IMR-90 (cell line): ENCODE measurements around the gene IPMK. TPM values are rescaled to one million over a fixed set of nuclear protein-coding genes. Genes with fewer than 3 reads are reported as not detected.

Experiments
- ATAC-seq: fragments of 200-7000 bp; cut with Tn5 transposase; 2 replicates; pipeline ENCODE4 v1.9.1; 2020; ENCODE audit warnings: low read depth, mild to moderate bottlenecking, moderate library complexity
- BruUV-seq: library from RNA; stranded (reverse); fragments of 400-500 nt; replicated peaks from 2 replicates; lab custom pipeline; 2021; lab: Mats Ljungman, UMichigan
- CTCF ChIA-PET: fragments of 300-600 bp; formaldehyde crosslinking; extraction: SDS; loops from one replicate; lab custom pipeline; 2021; ENCODE audit warnings: antibody characterized with exemption; lab: Yijun Ruan, JAX
- POLR2A ChIA-PET: fragments of 300-600 bp; sonication (Branson Sonifier 250); formaldehyde crosslinking; loops from one replicate; lab custom pipeline; 2022; ENCODE audit warnings: antibody characterized with exemption; ENCODE audit not compliant: unreplicated experiment; lab: Charles Lee
- DNase-seq: peaks from one replicate; pipeline ENCODE4 v3.0.0; 2013
- H2AFZ ChIP-seq: replicated peaks from 2 replicates; pipeline ENCODE3; 2013; ENCODE audit warnings: low read length, mild to moderate bottlenecking; ENCODE audit not compliant: poor library complexity
- H2AK5ac ChIP-seq: 2 replicates; pipeline ENCODE4 v1.6.1; 2013; ENCODE audit warnings: low read depth, low read length, inconsistent platforms
- H2AK9ac ChIP-seq: replicated peaks from 2 replicates; pipeline ENCODE3; 2013; ENCODE audit warnings: mild to moderate bottlenecking, low read depth, low read length, moderate library complexity; ENCODE audit not compliant: poor library complexity
- H2BK120ac ChIP-seq: 2 replicates; pipeline ENCODE4 v1.6.1; 2013; ENCODE audit warnings: low read depth, low read length, inconsistent platforms
- H2BK15ac ChIP-seq: 3 replicates; pipeline ENCODE4 v1.6.1; 2013; ENCODE audit warnings: low read depth, low read length, inconsistent platforms
- H2BK20ac ChIP-seq: 2 replicates; pipeline ENCODE4 v1.6.1; 2013; ENCODE audit warnings: low read depth, mild to moderate bottlenecking, inconsistent platforms, low read length, moderate library complexity
- H2BK5ac ChIP-seq: 2 replicates; pipeline ENCODE4 v1.6.1; 2013; ENCODE audit warnings: mild to moderate bottlenecking, low read depth, low read length, inconsistent platforms; ENCODE audit not compliant: poor library complexity, severe bottlenecking
- H3K14ac ChIP-seq: replicated peaks from 2 replicates; pipeline ENCODE4 v1.6.1; 2013; ENCODE audit warnings: low read depth, low read length, inconsistent platforms
- H3K18ac ChIP-seq: 2 replicates; pipeline ENCODE4 v1.6.1; 2013; ENCODE audit warnings: low read depth, low read length, control low read depth
- H3K23ac ChIP-seq: 2 replicates; pipeline ENCODE4 v1.6.1; 2013; ENCODE audit warnings: low read depth, low read length, inconsistent platforms
- H3K27ac ChIP-seq: 2 replicates; pipeline ENCODE4 v1.5.1; 2013; ENCODE audit warnings: mild to moderate bottlenecking, control low read depth, low read length; ENCODE audit not compliant: insufficient read depth
- H3K27me3 ChIP-seq: 2 replicates; pipeline ENCODE4 v1.6.1; 2013; ENCODE audit warnings: low read length; ENCODE audit not compliant: control insufficient read depth, insufficient read depth
- H3K36me3 ChIP-seq: 2 replicates; pipeline ENCODE4 v1.6.1; 2013; ENCODE audit warnings: low read length, mixed read lengths; ENCODE audit not compliant: control insufficient read depth, insufficient read depth
- H3K4ac ChIP-seq: 2 replicates; pipeline ENCODE4 v1.6.1; 2013; ENCODE audit warnings: low read depth, low read length, inconsistent platforms
- H3K4me1 ChIP-seq: 2 replicates; pipeline ENCODE4 v1.6.1; 2013; ENCODE audit warnings: low read length, mixed read lengths; ENCODE audit not compliant: control insufficient read depth, insufficient read depth
- H3K4me2 ChIP-seq: 2 replicates; pipeline ENCODE4 v1.6.1; 2013; ENCODE audit warnings: low read depth, mild to moderate bottlenecking, control low read depth, low read length, moderate library complexity
- H3K4me3 ChIP-seq: 2 replicates; pipeline ENCODE4 v1.5.1; 2013; ENCODE audit warnings: low read depth, mild to moderate bottlenecking, control low read depth, low read length, moderate library complexity; ENCODE audit not compliant: insufficient read depth
- H3K56ac ChIP-seq: 2 replicates; pipeline ENCODE4 v1.6.1; 2013; ENCODE audit warnings: low read length, inconsistent platforms; ENCODE audit not compliant: insufficient read depth; ENCODE audit errors: extremely low read depth
- H3K79me1 ChIP-seq, 2 experiments: 2 replicates each; pipeline ENCODE4 v1.6.1; 2013; ENCODE audit warnings: low read length in 2 of 2, inconsistent platforms in 1 of 2, low read depth in 1 of 2
- H3K9ac ChIP-seq: 2 replicates; pipeline ENCODE4 v1.6.1; 2013; ENCODE audit warnings: low read depth, low read length, control low read depth
- H3K9me1 ChIP-seq: 2 replicates; pipeline ENCODE4 v1.6.1; 2013; ENCODE audit warnings: low read length, inconsistent platforms; ENCODE audit not compliant: insufficient read depth
- H3K9me3 ChIP-seq: 2 replicates; pipeline ENCODE4 v1.6.1; 2013; ENCODE audit warnings: low read length; ENCODE audit not compliant: control insufficient read depth, insufficient read depth
- H4K20me1 ChIP-seq: 2 replicates; pipeline ENCODE4 v1.6.1; 2013; ENCODE audit warnings: low read length, inconsistent platforms; ENCODE audit not compliant: insufficient read depth
- H4K5ac ChIP-seq: 2 replicates; pipeline ENCODE4 v1.6.1; 2013; ENCODE audit warnings: mild to moderate bottlenecking, low read depth, low read length, control low read depth
- H4K8ac ChIP-seq, 2 experiments: 2 replicates each; pipeline ENCODE4 v1.6.1; 2013; ENCODE audit warnings: low read depth in 2 of 2, low read length in 2 of 2, control low read depth in 1 of 2, inconsistent platforms in 1 of 2
- H4K91ac ChIP-seq: 2 replicates; pipeline ENCODE4 v1.6.1; 2013; ENCODE audit warnings: low read depth, low read length, inconsistent platforms; ENCODE audit not compliant: insufficient read depth
- BHLHE40 ChIP-seq: fragments of 150-350 bp; IDR thresholded peaks from 2 replicates; pipeline ENCODE4 v1.6.1; 2016; ENCODE audit warnings: mild to moderate bottlenecking, low read depth, low read length
- CHD1 ChIP-seq: IDR thresholded peaks from 2 replicates; pipeline ENCODE4 v1.6.1; 2012; ENCODE audit warnings: low read depth, low read length, improper control_type of control experiment
- FOS ChIP-seq: fragments of 150-350 bp; IDR thresholded peaks from 2 replicates; pipeline ENCODE4 v1.6.1; 2016; ENCODE audit warnings: low read depth, low read length
- MAFK ChIP-seq: IDR thresholded peaks from 2 replicates; pipeline ENCODE4 v1.6.1; 2012; ENCODE audit warnings: low read depth, low read length, improper control_type of control experiment
- MAZ ChIP-seq: IDR thresholded peaks from 2 replicates; pipeline ENCODE4 v1.6.1; 2012; ENCODE audit warnings: low read depth, mild to moderate bottlenecking, low read length, improper control_type of control experiment, moderate library complexity, borderline replicate concordance
- MXI1 ChIP-seq: IDR thresholded peaks from 2 replicates; pipeline ENCODE4 v1.6.1; 2012; ENCODE audit warnings: low read depth, mild to moderate bottlenecking, low read length, moderate library complexity, borderline replicate concordance
- NFE2L2 ChIP-seq: fragments of 150-350 bp; IDR thresholded peaks from 2 replicates; pipeline ENCODE4 v1.6.1; 2016; ENCODE audit warnings: low read depth, mild to moderate bottlenecking, low read length
- POLR2A ChIP-seq: IDR thresholded peaks from 2 replicates; pipeline ENCODE4 v1.6.1; 2012; ENCODE audit warnings: mild to moderate bottlenecking, low read depth, low read length
- RAD21 ChIP-seq: IDR thresholded peaks from 2 replicates; pipeline ENCODE4 v1.6.1; 2012; ENCODE audit warnings: low read length, improper control_type of control experiment
- RCOR1 ChIP-seq: IDR thresholded peaks from 2 replicates; pipeline ENCODE4 v1.6.1; 2012; ENCODE audit warnings: mild to moderate bottlenecking, low read length, improper control_type of control experiment; ENCODE audit not compliant: insufficient replicate concordance
- RFX5 ChIP-seq: IDR thresholded peaks from 2 replicates; pipeline ENCODE4 v1.8.0; 2012; ENCODE audit warnings: low read depth, mild to moderate bottlenecking, low read length, moderate library complexity
- WGBS, 2 experiments: methylation state at CpG; one replicate each; pipeline versions ENCODE4 v1.1.5 to v1.1.7; 2013; ENCODE audit warnings: missing lambda C conversion rate in 2 of 2; ENCODE audit not compliant: insufficient read length in 1 of 2; ENCODE audit errors: extremely low coverage in 2 of 2; 5-methylcytosine and 5-hydroxymethylcytosine counted together
- dilution Hi-C: fragments of 300-500 bp; cut with HindIII; formaldehyde crosslinking; loops from one replicate; pipeline ENCODE4 v1.14.3; 2018; ENCODE audit warnings: low sequenced_read_pairs; ENCODE audit not compliant: unreplicated experiment
- in situ Hi-C: fragments of 300-500 bp; cut with MboI; formaldehyde crosslinking; loops from 3 replicates; pipeline ENCODE4 v1.14.3; 2019; ENCODE audit warnings: low sequenced_read_pairs, inconsistent platforms, mixed read lengths
- intact Hi-C: fragments of 100-400 bp; cut with micrococcal nuclease; formaldehyde crosslinking; loops from 2 replicates; pipeline ENCODE4 v1.10.0; 2022
- polyA plus RNA-seq, 3 experiments: library from polyadenylated mRNA; depleted of rRNA; stranded (reverse); fragments of >200 nt; gene quantifications; 2 replicates each; pipeline ENCODE4 v1.2.3, GENCODE V29; 2012; ENCODE audit warnings: low replicate concordance in 1 of 3
- total RNA-seq: library from RNA; depleted of rRNA; stranded (reverse); fragments of >200 nt; gene quantifications from 2 replicates; pipeline ENCODE4 v1.2.3, GENCODE V29; 2012
- TF ChIP-seq, protein P1 (sequence below): fragments of 150-350 bp; IDR thresholded peaks from 2 replicates; pipeline ENCODE4 v1.6.1; 2016; ENCODE audit warnings: low read depth, mild to moderate bottlenecking, low read length, moderate library complexity, borderline replicate concordance
- TF ChIP-seq, protein P2 (sequence below): conservative IDR thresholded peaks from 2 replicates; pipeline ENCODE4 v1.5.1; 2012; ENCODE audit warnings: mild to moderate bottlenecking, low read depth, low read length, improper control_type of control experiment
- TF ChIP-seq, protein P3 (sequence below): fragments of 150-350 bp; IDR thresholded peaks from 2 replicates; pipeline ENCODE4 v1.6.1; 2017; ENCODE audit warnings: mild to moderate bottlenecking, antibody characterized with exemption, low read length, low read depth

Gene IPMK
- total and polyA plus RNA-seq, 2 of the 4 experiments (the other 2 are of a cell fraction) = 0.89 to 2.0 TPM

DNA sequence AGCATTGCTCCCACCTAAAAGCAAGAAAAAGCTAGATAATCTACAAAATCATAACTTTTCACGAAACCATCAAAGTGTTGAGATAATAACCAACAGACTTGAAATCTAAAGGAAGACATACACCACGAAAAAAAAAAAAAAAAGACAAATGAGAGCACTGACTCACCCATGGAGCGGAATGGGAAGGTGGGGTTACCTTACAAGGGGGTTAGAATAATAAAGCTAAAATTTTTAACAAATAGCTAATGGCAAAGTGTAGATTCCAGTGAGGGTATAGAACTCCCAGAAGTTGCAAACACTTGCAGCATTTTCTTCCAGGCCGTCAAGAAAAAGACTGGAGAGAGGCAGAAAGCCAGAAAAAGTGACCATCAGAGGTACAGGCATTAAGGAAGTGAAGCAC is 27.2 kb downstream of the IPMK start:
- no peaks in the 10 kb centered on the region for H3K27me3 ChIP-seq
- H3K56ac ChIP-seq = no peak overlapping the region
- H3K14ac ChIP-seq = no peak overlapping the region
- H3K9ac ChIP-seq = no peak overlapping the region
- H2BK120ac ChIP-seq = no peak overlapping the region
- H3K23ac ChIP-seq = no peak overlapping the region; the same call in 1 of the 2 replicates
- H4K8ac ChIP-seq = peak overlapping the region in 1 of 2 experiments; percentile 69; a peak in 1 of 4 replicates
- TF ChIP-seq BHLHE40 = no peak
- no peak for TF ChIP-seq RFX5
- TF ChIP-seq CHD1 = no peak
- no peak for TF ChIP-seq RCOR1
- TF ChIP-seq NFE2L2 = no peak
- TF ChIP-seq FOS = no peak
- no peak for TF ChIP-seq POLR2A
- TF ChIP-seq, protein P1, sequence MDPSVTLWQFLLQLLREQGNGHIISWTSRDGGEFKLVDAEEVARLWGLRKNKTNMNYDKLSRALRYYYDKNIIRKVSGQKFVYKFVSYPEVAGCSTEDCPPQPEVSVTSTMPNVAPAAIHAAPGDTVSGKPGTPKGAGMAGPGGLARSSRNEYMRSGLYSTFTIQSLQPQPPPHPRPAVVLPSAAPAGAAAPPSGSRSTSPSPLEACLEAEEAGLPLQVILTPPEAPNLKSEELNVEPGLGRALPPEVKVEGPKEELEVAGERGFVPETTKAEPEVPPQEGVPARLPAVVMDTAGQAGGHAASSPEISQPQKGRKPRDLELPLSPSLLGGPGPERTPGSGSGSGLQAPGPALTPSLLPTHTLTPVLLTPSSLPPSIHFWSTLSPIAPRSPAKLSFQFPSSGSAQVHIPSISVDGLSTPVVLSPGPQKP = no peak
- TF ChIP-seq MAFK = no peak
- TF ChIP-seq MXI1 = no peak
- TF ChIP-seq RAD21 = no peak
- no peak for TF ChIP-seq MAZ
- TF ChIP-seq, protein P2, sequence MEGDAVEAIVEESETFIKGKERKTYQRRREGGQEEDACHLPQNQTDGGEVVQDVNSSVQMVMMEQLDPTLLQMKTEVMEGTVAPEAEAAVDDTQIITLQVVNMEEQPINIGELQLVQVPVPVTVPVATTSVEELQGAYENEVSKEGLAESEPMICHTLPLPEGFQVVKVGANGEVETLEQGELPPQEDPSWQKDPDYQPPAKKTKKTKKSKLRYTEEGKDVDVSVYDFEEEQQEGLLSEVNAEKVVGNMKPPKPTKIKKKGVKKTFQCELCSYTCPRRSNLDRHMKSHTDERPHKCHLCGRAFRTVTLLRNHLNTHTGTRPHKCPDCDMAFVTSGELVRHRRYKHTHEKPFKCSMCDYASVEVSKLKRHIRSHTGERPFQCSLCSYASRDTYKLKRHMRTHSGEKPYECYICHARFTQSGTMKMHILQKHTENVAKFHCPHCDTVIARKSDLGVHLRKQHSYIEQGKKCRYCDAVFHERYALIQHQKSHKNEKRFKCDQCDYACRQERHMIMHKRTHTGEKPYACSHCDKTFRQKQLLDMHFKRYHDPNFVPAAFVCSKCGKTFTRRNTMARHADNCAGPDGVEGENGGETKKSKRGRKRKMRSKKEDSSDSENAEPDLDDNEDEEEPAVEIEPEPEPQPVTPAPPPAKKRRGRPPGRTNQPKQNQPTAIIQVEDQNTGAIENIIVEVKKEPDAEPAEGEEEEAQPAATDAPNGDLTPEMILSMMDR = no peak
- TF ChIP-seq, protein P3, sequence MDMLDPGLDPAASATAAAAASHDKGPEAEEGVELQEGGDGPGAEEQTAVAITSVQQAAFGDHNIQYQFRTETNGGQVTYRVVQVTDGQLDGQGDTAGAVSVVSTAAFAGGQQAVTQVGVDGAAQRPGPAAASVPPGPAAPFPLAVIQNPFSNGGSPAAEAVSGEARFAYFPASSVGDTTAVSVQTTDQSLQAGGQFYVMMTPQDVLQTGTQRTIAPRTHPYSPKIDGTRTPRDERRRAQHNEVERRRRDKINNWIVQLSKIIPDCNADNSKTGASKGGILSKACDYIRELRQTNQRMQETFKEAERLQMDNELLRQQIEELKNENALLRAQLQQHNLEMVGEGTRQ = no peak
- peak overlapping the region; percentile 56; the same call in 1 of the 2 replicates for H3K4me2 ChIP-seq
- in situ Hi-C loops = no loop called here
- no peak overlapping the region for H2AK5ac ChIP-seq
- H3K4ac ChIP-seq = no peak overlapping the region
- H3K36me3 ChIP-seq = peaks cover 3% of the 10 kb centered on the region; the same call in 1 of the 2 replicates
- no peak overlapping the region for H2BK20ac ChIP-seq
- ATAC-seq = no peak
- H2AK9ac ChIP-seq = no peak overlapping the region
- intact Hi-C loops = no loop called here
- no peak for DNase-seq
- CTCF ChIA-PET = interaction anchor here (0.6 kb wide), 4 partner anchors 14 to 873 kb away, joined by 3 read pairs; no protein-coding TSS in a partner anchor
- BruUV-seq = no TSS peak
- WGBS, 2 experiments = no CpG with 5 or more reads among the region's 4 CpGs
- H3K27ac ChIP-seq = no peak overlapping the region
- peaks cover 18% of the 10 kb centered on the region for H3K4me1 ChIP-seq
- H4K20me1 ChIP-seq = no peaks in the 10 kb centered on the region
- no peaks in the 10 kb centered on the region for H3K9me3 ChIP-seq
- POLR2A ChIA-PET = interaction anchor here (0.6 kb wide), 1 partner anchor 1719 kb away, joined by 17 read pairs; no protein-coding TSS in a partner anchor
- no peak overlapping the region for H4K91ac ChIP-seq
- H2BK5ac ChIP-seq = peak overlapping the region; percentile 43
- no peak overlapping the region for H3K4me3 ChIP-seq
- peaks cover 20 to 34% of the 10 kb centered on the region in 2 experiments for H3K79me1 ChIP-seq
- dilution Hi-C loops = no loop called here
- H4K5ac ChIP-seq = peak overlapping the region; percentile 93; the same call in 1 of the 2 replicates
- no peak overlapping the region; the same call in 2 of the 3 replicates for H2BK15ac ChIP-seq
- H3K9me1 ChIP-seq = peaks cover 8% of the 10 kb centered on the region
- peak overlapping the region; percentile 88; the same call in 1 of the 2 replicates for H3K18ac ChIP-seq
- H2AFZ ChIP-seq = no peak overlapping the region
